ENCODE results near the gene CATSPER2. TPM values are rescaled to one million over a fixed set of nuclear protein-coding genes. Genes with fewer than 3 reads are reported as not detected.
"Not testable (repeated sequence)": the region's sequence is repeated elsewhere in the genome, so short reads cannot be mapped to it uniquely, and the experiment has no call there.

CATSPER2 gene
- 1.3 and 1.4 TPM in 2 replicates for total RNA-seq (2014; rRNA removed; shearing (Covaris generic))

DNA sequence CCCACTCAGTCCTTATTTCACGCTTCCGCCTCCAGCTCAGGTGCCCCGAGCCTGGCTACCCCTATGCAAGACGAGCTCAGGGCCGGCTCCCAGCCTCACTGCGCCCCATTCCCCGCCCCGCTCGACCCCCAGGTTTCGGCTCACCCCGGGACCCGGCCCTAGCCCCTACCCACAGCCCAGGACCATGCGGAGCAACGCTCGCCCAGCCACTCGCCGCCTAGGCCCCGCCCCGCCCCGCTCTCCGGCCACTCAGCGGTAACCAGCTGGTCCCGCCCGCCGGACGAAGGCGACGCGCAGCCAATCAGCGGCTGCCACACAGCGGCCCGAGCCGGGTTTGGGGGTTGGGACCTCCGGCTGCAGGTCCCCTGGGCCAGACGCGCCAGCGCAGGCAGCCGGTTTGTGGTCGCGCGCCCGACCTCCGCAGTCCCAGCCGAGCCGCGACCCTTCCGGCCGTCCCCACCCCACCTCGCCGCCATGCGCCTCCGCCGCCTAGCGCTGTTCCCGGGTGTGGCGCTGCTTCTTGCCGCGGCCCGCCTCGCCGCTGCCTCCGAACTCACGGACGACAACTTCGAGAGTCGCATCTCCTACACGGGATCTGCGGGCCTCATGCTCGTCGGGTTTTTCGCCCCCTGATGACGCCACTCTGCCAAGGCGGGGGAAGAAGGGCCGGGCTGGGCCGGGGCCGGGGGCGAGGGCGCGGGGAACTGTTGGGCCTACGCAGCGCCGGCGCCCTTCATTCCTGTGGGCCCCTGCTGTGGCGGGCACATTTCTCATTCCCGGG, at the start of gene CATSPER2:
Gene CATSPER2 (minus strand): TSS at position 196 of the 781 bp plus-strand sequence. CDS start 783 bp downstream, outside the sequence.
- H3K36me3 ChIP-seq, result peaks cover 2% of the 10 kb centered on the region; the same call in 1 of the 2 replicates
- no peak within 1 kb of the TSS for H3K4me3 ChIP-seq
- DNase-seq, result no peak
- H3K27ac ChIP-seq, result no peak within 1 kb of the TSS
- H3K9me3 ChIP-seq (replicated peaks), result peaks cover 2% of the 10 kb centered on the region; the same call in 1 of the 2 replicates
- no peaks in the 10 kb centered on the region for H3K27me3 ChIP-seq
- no peaks in the 10 kb centered on the region for H3K4me1 ChIP-seq

DNA sequence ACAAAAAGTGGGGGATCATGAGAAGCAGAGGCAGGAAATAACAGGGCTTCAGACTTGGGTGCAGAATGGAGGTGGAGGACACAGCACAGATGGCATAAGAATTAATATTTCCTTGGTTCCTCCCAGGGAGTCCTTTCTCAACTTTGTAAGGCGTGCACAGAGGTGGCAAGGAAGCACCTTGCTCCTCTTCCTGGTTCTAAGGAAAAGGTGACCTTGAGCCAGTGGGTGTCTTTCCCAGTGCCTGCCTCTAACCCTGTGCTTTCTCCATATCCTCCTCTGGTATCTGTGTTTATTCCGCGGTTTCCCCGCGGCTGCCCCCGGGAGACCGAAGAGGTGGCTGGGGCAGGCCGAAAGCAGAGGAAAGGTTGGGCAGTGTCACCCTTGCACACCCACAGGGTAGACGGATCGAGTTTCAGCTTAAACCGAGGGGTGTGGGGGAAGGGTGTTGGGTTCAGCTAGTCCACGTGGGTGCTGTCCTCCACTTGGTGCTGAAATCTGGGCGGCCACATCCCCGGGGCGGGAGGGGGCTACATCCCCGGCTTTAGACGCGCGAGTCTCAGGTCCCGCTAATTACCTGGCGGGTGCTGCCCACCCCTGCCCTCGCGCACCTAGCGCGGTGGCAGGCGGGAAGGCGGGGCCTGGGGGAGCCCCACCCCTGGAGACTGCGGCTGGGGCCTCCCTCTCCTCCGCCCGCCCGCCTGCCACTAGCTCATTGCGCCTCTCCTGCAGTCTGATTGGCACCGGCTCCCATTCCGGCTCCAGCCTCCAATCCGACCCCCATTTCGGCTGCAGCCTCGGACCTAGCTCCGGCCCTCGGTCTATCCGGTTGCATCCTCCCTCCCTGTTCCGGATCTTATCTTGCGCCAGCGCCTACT, 44.7 kb upstream of the CATSPER2 start, which contains the start of gene CKMT1A:
Gene CKMT1A (plus strand): TSS at position 712 of the 875 bp plus-strand sequence. CDS start 192 bp downstream, outside the sequence.
- DNase-seq; H3K9me3 ChIP-seq (replicated peaks); H3K27ac ChIP-seq; H3K36me3 ChIP-seq; H3K4me3 ChIP-seq; H3K27me3 ChIP-seq; H3K4me1 ChIP-seq: not testable (repeated sequence)

DNA sequence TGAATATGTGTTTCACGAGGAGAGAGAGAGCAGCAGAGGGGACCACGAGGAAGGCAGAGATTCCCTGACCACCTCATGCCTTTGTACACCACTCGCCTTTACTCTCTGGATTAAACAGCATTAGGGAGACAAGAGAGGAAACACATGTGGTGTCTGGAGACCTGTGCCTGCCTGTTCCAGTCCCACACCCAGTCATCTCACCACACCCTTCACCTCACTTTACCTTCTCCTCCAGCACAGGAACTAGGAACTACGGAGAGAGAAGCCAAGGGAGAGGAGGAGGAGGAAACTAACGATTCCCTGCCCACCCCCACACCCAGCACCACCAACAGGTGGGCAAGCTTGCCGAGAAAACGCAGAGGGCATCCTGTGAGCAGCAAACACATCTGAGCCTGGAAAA, 44.0 kb upstream of the CATSPER2 start:
- H3K36me3 ChIP-seq; H3K9me3 ChIP-seq (replicated peaks); H3K27me3 ChIP-seq; H3K4me3 ChIP-seq; DNase-seq; H3K4me1 ChIP-seq; H3K27ac ChIP-seq: not testable (repeated sequence)

DNA sequence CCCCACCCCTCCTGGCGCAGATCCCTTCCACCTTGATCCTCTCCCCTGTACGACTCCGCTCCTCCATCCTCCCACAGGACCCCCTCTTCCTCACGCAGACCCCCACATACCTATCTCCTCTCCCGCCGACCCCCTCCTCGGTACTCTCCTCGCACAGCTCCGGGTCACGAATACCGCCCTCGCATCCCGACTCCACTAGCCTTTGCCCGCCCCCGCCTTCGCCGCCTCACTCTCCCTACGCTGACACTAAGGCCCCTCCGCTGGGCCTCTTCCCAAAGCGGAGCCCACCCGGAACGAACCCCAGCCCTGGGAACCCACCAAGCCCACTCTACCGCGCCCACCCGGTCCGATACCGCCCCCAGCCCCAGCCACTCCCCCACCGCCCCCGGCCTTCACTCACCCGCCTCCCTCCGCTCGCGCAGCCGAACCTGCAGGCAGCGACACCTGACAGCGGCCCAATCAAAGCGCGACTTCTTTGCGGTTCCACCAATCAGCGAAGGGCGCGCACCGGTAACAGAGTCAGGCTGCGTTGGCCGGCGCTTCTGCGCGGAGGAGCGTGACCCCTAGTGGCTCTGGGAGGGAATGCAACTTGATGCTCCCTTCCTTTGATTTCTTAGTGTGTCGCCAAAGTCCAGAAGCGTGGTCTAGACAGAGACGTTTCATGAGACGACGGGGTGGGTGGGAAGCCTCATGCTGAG, 41.1 kb upstream of the CATSPER2 start:
- not testable (repeated sequence) for H3K27me3 ChIP-seq; H3K27ac ChIP-seq; H3K9me3 ChIP-seq (replicated peaks); H3K4me3 ChIP-seq; H3K36me3 ChIP-seq; DNase-seq; H3K4me1 ChIP-seq

DNA sequence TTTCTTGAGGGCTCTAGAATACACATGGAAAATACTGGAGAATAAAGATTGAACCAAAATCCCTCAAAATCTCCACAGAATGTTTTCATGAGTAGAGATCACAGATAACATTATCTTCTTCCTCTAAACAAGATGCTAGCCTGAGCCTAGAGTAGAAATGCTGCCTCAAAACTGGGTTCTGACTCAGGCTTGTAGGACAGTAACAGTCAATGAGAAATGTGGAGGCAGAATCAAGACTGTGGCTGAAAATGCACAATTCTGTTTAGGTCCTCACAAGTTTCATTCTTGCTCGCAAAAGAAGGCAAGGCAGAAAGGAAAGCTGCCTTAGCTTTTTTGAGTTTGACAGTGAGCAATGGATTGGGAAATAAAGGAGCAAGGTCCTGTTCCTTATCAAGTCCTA, 25.5 kb upstream of the CATSPER2 start:
- not testable (repeated sequence) for H3K4me3 ChIP-seq; DNase-seq; H3K27ac ChIP-seq; H3K36me3 ChIP-seq; H3K27me3 ChIP-seq; H3K9me3 ChIP-seq (replicated peaks); H3K4me1 ChIP-seq

DNA sequence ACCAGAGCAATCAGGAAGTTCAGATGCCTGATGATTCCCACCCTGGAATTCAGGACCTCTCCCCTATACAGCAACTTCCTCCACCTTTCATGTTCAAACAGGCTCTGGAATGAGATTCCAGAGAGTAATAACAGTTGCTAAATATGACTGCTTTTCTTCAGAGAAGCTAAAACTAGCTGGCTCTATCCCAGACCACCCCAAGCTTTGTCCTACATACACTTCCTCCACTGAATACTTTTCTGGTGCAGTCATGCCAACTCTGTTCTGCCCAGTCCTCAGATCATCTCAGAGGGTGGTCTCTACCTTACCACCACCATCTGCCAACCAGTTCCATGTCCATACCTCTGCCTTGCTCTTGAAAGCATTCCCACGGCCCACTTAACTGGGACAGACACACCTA, 17.5 kb upstream of the CATSPER2 start:
- not testable (repeated sequence) for DNase-seq; H3K4me1 ChIP-seq; H3K27me3 ChIP-seq; H3K9me3 ChIP-seq (replicated peaks); H3K4me3 ChIP-seq; H3K27ac ChIP-seq; H3K36me3 ChIP-seq

DNA sequence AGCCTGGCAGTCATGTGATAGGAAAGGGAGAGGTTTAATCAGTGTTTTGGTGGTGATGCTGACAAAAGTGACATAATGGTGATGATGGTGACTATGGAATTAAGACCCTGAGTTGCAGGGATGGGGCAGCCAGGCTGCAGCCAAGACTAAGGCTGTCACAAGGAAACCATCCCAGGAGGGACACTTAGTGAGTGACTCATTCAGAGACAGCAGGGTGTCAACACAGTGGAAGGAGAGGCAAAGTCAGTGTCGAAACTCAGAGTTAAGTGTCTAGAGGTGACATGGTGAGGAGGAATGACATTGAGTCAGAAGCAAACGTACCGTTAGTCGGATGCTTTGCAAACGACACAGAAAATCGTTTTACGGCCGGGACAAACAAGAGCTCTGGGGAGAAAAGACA, 14.7 kb upstream of the CATSPER2 start:
- not testable (repeated sequence) for H3K4me3 ChIP-seq; H3K27me3 ChIP-seq; H3K36me3 ChIP-seq; H3K27ac ChIP-seq; H3K4me1 ChIP-seq; DNase-seq; H3K9me3 ChIP-seq (replicated peaks)

DNA sequence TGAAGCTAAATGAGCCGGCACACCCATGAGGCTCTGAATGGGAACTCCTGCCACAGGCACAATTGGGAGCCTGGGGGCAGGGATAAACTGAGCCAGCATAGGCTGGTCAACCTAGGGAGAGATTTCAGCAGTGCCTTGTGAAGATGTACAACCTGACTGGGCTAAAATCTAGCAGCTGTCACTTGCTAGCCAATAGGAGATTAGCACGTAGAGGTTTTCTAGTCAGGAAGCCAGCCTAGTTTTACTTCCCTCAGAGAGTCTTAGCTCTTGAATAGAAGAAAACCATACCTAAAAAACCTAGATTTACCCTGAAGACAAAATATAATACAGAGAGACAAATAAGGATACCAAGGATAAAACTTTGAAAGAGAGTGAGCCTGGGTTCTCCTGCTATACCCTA, 13.6 kb upstream of the CATSPER2 start:
- H3K4me1 ChIP-seq; H3K27me3 ChIP-seq; DNase-seq; H3K27ac ChIP-seq; H3K4me3 ChIP-seq; H3K36me3 ChIP-seq; H3K9me3 ChIP-seq (replicated peaks): not testable (repeated sequence)

DNA sequence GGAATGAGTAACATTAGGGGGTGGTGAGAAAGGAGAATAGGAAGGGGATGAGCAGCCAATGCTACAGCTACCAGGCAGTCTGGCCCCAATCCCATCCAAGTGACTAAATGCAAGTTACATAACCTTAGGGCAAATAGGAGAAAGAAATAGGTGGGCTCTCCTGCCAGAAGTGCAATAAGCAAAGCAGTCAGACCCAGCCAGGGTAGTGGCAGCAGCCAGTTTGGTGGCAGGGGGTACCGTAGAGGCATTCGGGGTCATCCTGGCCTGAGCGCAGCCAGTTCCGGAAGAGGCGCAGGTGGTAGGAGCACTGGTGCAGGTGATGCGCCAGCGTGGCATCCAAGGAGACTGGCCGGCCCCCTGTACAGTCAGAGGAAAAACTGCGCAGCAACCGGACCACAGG, 11.1 kb upstream of the CATSPER2 start:
- not testable (repeated sequence) for H3K27ac ChIP-seq, DNase-seq, H3K4me1 ChIP-seq

DNA sequence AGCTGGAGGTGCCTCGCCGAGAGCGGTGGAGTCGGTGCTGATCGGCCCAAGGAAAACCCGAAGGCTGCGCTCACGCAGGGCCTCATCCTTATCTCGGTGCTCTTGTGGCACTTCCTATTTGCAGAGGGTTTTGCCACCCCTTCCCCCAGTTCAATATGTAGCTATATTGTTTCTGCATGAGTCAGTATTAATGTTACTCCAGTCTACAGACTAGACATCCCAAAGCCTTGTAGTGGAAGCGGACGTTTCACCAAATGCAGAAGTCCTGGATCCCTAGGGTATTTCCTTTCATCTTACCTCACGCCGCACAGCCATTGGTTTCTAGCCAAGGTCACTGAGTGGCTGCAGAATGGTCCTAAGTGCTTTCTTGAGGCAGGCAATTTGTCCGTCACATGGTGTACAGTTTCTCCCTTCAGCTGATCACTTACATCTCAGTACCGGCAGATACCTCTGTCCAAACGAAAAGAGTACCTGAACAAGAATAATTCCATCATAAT, 834 bp upstream of the CATSPER2 start:
- H3K4me3 ChIP-seq; H3K4me1 ChIP-seq; H3K9me3 ChIP-seq (replicated peaks); H3K27ac ChIP-seq; H3K36me3 ChIP-seq; DNase-seq; H3K27me3 ChIP-seq: not testable (repeated sequence)

More for the DNA sequence above, 11.1 kb upstream of the CATSPER2 start:
- H3K36me3 ChIP-seq; H3K9me3 ChIP-seq (replicated peaks); H3K27me3 ChIP-seq; H3K4me3 ChIP-seq: not testable (repeated sequence)

DNA sequence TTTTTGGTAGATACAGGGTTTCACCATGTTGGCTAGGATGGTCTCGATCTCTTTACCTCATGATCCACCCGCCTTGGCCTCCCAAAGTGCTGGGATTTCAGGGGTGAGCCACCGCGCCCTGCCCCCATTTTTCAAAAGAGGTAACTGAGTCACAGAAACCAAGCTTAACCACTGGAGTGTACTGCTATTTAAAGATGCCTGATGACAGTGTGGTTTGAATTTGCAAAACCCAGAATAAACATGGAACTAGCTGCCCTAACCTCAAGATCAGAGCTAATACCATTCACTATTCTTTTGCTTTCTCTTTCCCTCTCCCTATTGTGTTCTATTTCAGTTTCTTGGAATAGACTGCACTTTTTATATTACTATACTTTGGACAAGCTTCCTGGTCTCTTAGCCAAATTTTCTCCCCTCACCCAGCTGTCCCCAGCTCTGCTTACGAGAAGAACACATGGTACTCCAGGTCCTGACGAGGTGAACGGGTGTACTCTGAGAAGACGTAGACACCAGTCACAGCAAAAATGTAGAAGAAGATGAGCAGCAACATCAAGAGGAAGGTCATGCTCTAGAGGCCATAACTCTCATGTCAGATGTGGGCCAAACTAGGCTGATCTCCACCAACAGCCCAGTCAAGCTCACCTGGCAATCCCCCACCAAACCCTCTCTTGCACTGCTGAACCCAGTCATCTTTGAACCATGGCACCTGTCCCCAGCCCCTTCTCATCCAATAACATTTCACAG, 10.0 kb downstream of the CATSPER2 start:
- not testable (repeated sequence) for H3K4me3 ChIP-seq; H3K27me3 ChIP-seq; H3K27ac ChIP-seq; H3K9me3 ChIP-seq (replicated peaks); DNase-seq; H3K36me3 ChIP-seq; H3K4me1 ChIP-seq

DNA sequence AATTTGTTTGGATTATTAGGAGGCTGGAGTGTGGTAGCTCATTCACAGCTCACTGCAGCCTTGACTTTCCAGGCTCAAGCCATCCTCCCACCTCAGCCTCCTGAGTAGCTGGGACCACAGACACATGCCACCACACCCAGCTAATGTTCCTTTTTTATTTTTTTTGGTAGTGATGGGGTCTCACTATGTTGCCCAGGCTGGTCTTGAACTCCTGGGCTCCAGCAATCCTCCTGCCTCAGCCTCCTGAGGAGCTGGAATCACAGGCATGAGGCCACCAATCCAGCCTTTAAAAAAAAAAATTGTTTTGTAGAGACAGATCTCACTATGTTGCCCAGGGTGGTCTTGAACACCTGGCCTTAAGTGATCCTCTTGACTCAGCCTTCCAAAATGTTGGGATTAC, 21.7 kb downstream of the CATSPER2 start:
- not testable (repeated sequence) for H3K9me3 ChIP-seq (replicated peaks); H3K36me3 ChIP-seq; H3K4me3 ChIP-seq

DNA sequence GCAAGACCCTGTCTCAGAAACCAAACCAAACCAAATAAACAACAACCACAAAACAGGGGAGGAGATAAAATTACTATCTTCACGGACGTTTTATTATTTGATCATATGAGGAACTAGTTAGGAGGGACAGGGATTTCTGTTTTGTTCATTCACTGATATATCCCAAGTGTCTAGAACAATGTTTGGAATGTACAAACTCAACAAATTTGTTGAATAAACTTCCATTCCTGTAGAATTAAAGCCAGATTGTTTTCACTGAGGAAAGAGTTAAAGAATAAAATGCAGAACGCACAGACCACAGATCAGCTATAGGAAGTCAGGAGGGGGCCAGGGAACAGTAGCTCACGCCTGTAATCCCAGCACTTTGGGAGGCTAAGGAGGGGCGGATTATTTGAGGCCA, 23.5 kb downstream of the CATSPER2 start:
- peak in 1 of 2 experiments; percentile 2 for DNase-seq

More for the DNA sequence above, 21.7 kb downstream of the CATSPER2 start:
- not testable (repeated sequence) for H3K27me3 ChIP-seq, H3K27ac ChIP-seq, DNase-seq, H3K4me1 ChIP-seq

More for the DNA sequence above, 23.5 kb downstream of the CATSPER2 start:
- no peaks in the 10 kb centered on the region for H3K9me3 ChIP-seq (replicated peaks)
- no peak overlapping the region for H3K4me3 ChIP-seq
- H3K27ac ChIP-seq, result no peak overlapping the region
- no peaks in the 10 kb centered on the region for H3K36me3 ChIP-seq
- no peaks in the 10 kb centered on the region for H3K27me3 ChIP-seq
- peaks cover 14% of the 10 kb centered on the region for H3K4me1 ChIP-seq
